Measurements from ENCODE around the gene GNA12.

DNA sequence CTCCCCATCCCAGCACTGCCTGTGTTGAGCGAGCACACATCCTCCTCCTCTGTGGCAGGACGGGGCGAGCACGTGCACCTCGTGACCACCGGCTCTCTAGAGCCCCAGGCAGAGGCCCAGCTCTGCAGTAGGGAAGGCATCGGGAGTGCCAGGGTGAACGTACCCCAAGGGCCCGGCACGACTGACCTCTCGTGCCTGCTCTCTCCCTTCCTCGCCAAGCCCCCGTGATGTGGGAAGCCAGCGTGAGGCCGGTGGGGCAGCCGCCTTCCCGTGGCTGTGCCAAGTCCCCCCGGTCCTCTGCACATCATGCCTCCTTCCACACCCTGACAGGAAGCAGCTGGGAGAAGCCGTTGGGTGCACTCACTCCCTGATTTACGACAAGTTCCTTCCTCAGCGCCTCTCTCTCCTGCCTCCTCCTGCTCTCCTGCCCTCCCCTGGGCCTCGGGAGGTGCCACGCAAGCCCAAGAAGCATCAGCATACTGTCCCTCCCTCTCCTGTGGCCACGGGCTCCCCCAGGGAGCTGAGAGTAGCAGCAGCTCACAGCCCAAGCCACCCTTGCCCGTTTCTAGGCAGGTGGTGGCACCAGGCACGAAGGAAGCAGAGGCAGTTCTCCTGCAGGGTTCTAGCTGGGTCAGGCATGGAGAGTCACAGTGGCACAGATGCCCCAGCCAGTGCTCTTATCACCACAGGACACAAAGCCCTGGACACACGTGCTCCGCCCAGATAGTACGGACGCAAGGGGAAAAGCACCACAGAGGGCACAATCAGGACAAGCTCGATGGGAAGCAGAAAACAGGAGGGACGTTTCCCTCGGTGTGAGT lies 109.1 kb downstream of the GNA12 start:
- TF ChIP-seq EZH2 (IDR thresholded peaks at IDR 0.05; ENCODE audit: borderline replicate concordance, low read depth, low read length, poor library complexity, severe bottlenecking): no peak
- TF ChIP-seq, protein P1, sequence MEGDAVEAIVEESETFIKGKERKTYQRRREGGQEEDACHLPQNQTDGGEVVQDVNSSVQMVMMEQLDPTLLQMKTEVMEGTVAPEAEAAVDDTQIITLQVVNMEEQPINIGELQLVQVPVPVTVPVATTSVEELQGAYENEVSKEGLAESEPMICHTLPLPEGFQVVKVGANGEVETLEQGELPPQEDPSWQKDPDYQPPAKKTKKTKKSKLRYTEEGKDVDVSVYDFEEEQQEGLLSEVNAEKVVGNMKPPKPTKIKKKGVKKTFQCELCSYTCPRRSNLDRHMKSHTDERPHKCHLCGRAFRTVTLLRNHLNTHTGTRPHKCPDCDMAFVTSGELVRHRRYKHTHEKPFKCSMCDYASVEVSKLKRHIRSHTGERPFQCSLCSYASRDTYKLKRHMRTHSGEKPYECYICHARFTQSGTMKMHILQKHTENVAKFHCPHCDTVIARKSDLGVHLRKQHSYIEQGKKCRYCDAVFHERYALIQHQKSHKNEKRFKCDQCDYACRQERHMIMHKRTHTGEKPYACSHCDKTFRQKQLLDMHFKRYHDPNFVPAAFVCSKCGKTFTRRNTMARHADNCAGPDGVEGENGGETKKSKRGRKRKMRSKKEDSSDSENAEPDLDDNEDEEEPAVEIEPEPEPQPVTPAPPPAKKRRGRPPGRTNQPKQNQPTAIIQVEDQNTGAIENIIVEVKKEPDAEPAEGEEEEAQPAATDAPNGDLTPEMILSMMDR (conservative IDR thresholded peaks at IDR 0.05; ENCODE audit: low read depth, low read length): no peak

Measured in A673 (cell line).